Fibroblast of the aortic adventitia (primary cell): ENCODE data around the gene E2F3. TPM values are rescaled to one million over a fixed set of nuclear protein-coding genes. Genes with fewer than 3 reads are reported as not detected.

ENCODE experiments used
- DNase-seq: peaks from one replicate; pipeline ENCODE4 v3.0.0-alpha.2; 2010; ENCODE audit warnings: low read depth
- H3K4me3 ChIP-seq: 2 replicates; pipeline ENCODE4 v1.5.1; 2011; ENCODE audit warnings: low read depth, mild to moderate bottlenecking, control low read depth, low read length, moderate library complexity
- CTCF ChIP-seq: IDR thresholded peaks from 2 replicates; pipeline ENCODE4 v1.5.1; 2011; ENCODE audit warnings: mild to moderate bottlenecking, low read length, control low read depth, inconsistent platforms; ENCODE audit not compliant: insufficient read depth
- total RNA-seq: library from RNA; depleted of rRNA; stranded (reverse); fragments of >200 nt; gene quantifications from 2 replicates; pipeline ENCODE4 v1.2.3, GENCODE V29; 2012; ENCODE audit warnings: low replicate concordance

Gene E2F3
- total RNA-seq, 1 donor: 7.4 TPM

GRCh38 chr6:20413826-20414225, 12.1 kb downstream of the E2F3 start:
- no peak for TF ChIP-seq CTCF
- H3K4me3 ChIP-seq: no peak overlapping the region
- no peak for DNase-seq

- no peak for TF ChIP-seq CTCF
- no peak for DNase-seq
- no peak overlapping the region for H3K4me3 ChIP-seq
Measured at GRCh38 chr6:20414711-20415110, 13.0 kb downstream of the E2F3 start.

GRCh38 chr6:20415304-20415703, 13.6 kb downstream of the E2F3 start:
- no peak for DNase-seq
- no peak for TF ChIP-seq CTCF

GRCh38 chr6:20415712-20416454, 14.2 kb downstream of the E2F3 start:
- DNase-seq: no peak
- TF ChIP-seq CTCF: no peak

More at GRCh38 chr6:20415304-20415703, 13.6 kb downstream of the E2F3 start:
- no peak overlapping the region for H3K4me3 ChIP-seq

GRCh38 chr6:20416567-20417345, 15.1 kb downstream of the E2F3 start:
- H3K4me3 ChIP-seq: no peak overlapping the region
- TF ChIP-seq CTCF: no peak
- no peak for DNase-seq

More at GRCh38 chr6:20415712-20416454, 14.2 kb downstream of the E2F3 start:
- no peak overlapping the region for H3K4me3 ChIP-seq

- DNase-seq: no peak
- H3K4me3 ChIP-seq: no peak overlapping the region
- TF ChIP-seq CTCF: no peak
Measured at GRCh38 chr6:20417819-20418218, 16.1 kb downstream of the E2F3 start.
